Measurements from ENCODE around the gene GTF2E1.

The GTF2E1 gene

GRCh38 chr3:120797857-120798256 lies 55.3 kb downstream of the GTF2E1 start:
- DNase-seq, result no peak
- H3K36me3 ChIP-seq, result no peaks in the 10 kb centered on the region
- no peak overlapping the region for H3K4me3 ChIP-seq (ENCODE audit: low read depth, low read length)
- no peak overlapping the region for H3K27ac ChIP-seq
- no peaks in the 10 kb centered on the region for H3K9me3 ChIP-seq (ENCODE audit: severe bottlenecking)
- no peaks in the 10 kb centered on the region for H3K27me3 ChIP-seq (ENCODE audit: insufficient read depth, low read depth, severe bottlenecking)
- no peak for TF ChIP-seq CTCF (IDR thresholded peaks at IDR 0.05; ENCODE audit: low read depth, low read length)

- Histone ChIP-seq H3K4me3 (ENCODE audit: low read depth, low read length) (no peak overlapping the region), H3K36me3 (no peaks in the 10 kb centered on the region), H3K9me3 (ENCODE audit: severe bottlenecking) (no peaks in the 10 kb centered on the region), H3K27ac (no peak overlapping the region), H3K27me3 (ENCODE audit: insufficient read depth, low read depth, severe bottlenecking) (no peaks in the 10 kb centered on the region)
- TF ChIP-seq CTCF (IDR thresholded peaks at IDR 0.05; ENCODE audit: low read depth, low read length), result no peak
- no peak for DNase-seq
Observed at GRCh38 chr3:120798346-120798745, 55.8 kb downstream of the GTF2E1 start.

GRCh38 chr3:120800625-120801024 lies 58.1 kb downstream of the GTF2E1 start:
- Histone ChIP-seq H3K9me3 (ENCODE audit: severe bottlenecking) (no peaks in the 10 kb centered on the region), H3K36me3 (no peaks in the 10 kb centered on the region), H3K4me3 (ENCODE audit: low read depth, low read length) (no peak overlapping the region), H3K27ac (no peak overlapping the region), H3K27me3 (ENCODE audit: insufficient read depth, low read depth, severe bottlenecking) (no peaks in the 10 kb centered on the region)
- TF ChIP-seq CTCF (IDR thresholded peaks at IDR 0.05; ENCODE audit: low read depth, low read length), result no peak
- no peak for DNase-seq

- Histone ChIP-seq H3K27me3 (ENCODE audit: insufficient read depth, low read depth, severe bottlenecking) (no peaks in the 10 kb centered on the region), H3K36me3 (no peaks in the 10 kb centered on the region), H3K4me3 (ENCODE audit: low read depth, low read length) (no peak overlapping the region), H3K9me3 (ENCODE audit: severe bottlenecking) (no peaks in the 10 kb centered on the region), H3K27ac (no peak overlapping the region)
- TF ChIP-seq CTCF (IDR thresholded peaks at IDR 0.05; ENCODE audit: low read depth, low read length), result no peak
- no peak for DNase-seq
Observed at GRCh38 chr3:120801484-120801883, 58.9 kb downstream of the GTF2E1 start.

- TF ChIP-seq CTCF (IDR thresholded peaks at IDR 0.05; ENCODE audit: low read depth, low read length), result no peak
- H3K4me3 ChIP-seq (ENCODE audit: low read depth, low read length), result no peak overlapping the region
- no peak overlapping the region for H3K27ac ChIP-seq
- no peaks in the 10 kb centered on the region for H3K36me3 ChIP-seq
- no peak for DNase-seq
- H3K27me3 ChIP-seq (ENCODE audit: insufficient read depth, low read depth, severe bottlenecking), result no peaks in the 10 kb centered on the region
- H3K9me3 ChIP-seq (ENCODE audit: severe bottlenecking), result no peaks in the 10 kb centered on the region
Observed at GRCh38 chr3:120802916-120803315, 60.4 kb downstream of the GTF2E1 start.

GRCh38 chr3:120816728-120817127 lies 74.2 kb downstream of the GTF2E1 start:
- TF ChIP-seq CTCF (IDR thresholded peaks at IDR 0.05; ENCODE audit: low read depth, low read length), result no peak
- Histone ChIP-seq H3K9me3 (ENCODE audit: severe bottlenecking) (no peaks in the 10 kb centered on the region), H3K27me3 (ENCODE audit: insufficient read depth, low read depth, severe bottlenecking) (no peaks in the 10 kb centered on the region), H3K36me3 (no peaks in the 10 kb centered on the region), H3K27ac (no peak overlapping the region), H3K4me3 (ENCODE audit: low read depth, low read length) (no peak overlapping the region)
- no peak for DNase-seq
